Kidney (tissue), 14 donors: ENCODE results near the gene ATP2C2. TPM values are rescaled to one million over a fixed set of nuclear protein-coding genes. Genes with fewer than 3 reads are reported as not detected.

Experiments used
- DNase-seq, 5 donors: peaks; one replicate each; pipeline ENCODE4 v3.0.0-alpha.2; 2013 to 2020
- FAIRE-seq: peaks from 2 replicates; lab custom pipeline; 2012; peaks lifted over from hg19 to GRCh38; lab: Jason Lieb, UNC
- H3K27ac ChIP-seq, 2 donors: one replicate each; pipeline ENCODE4 v1.7.0; 2013; ENCODE audit warnings: low read depth in 2 of 2, low read length in 2 of 2, inconsistent platforms in 1 of 2
- H3K27me3 ChIP-seq: one replicate; pipeline ENCODE4 v1.7.1; 2013; ENCODE audit warnings: low read length, inconsistent platforms; ENCODE audit not compliant: control insufficient read depth, insufficient read depth
- H3K36me3 ChIP-seq, 3 donors: one replicate each; pipeline versions ENCODE4 v1.7.0 to v1.7.1; 2013; ENCODE audit warnings: low read length in 3 of 3, control low read depth in 1 of 3, inconsistent platforms in 1 of 3; ENCODE audit not compliant: insufficient read depth in 3 of 3, control insufficient read depth in 2 of 3
- H3K4me1 ChIP-seq, 3 donors: one replicate each; pipeline versions ENCODE4 v1.7.0 to v1.7.1; 2013; ENCODE audit warnings: low read length in 3 of 3, inconsistent platforms in 1 of 3, low read depth in 1 of 3; ENCODE audit not compliant: control insufficient read depth in 2 of 3, insufficient read depth in 2 of 3
- H3K4me3 ChIP-seq, 3 donors: one replicate each; pipeline versions ENCODE4 v1.7.0 to v1.8.1; 2013; ENCODE audit warnings: low read length in 3 of 3, control low read depth in 1 of 3, inconsistent platforms in 1 of 3
- H3K9ac ChIP-seq, 3 donors: one replicate each; pipeline versions ENCODE4 v1.7.0 to v1.7.1; 2013; ENCODE audit warnings: low read length in 3 of 3, control low read depth in 1 of 3, inconsistent platforms in 1 of 3
- H3K9me3 ChIP-seq, 3 donors: one replicate each; pipeline versions ENCODE4 v1.7.0 to v1.7.1; 2013; ENCODE audit warnings: low read length in 3 of 3, control low read depth in 1 of 3, inconsistent platforms in 1 of 3; ENCODE audit not compliant: control insufficient read depth in 2 of 3, insufficient read depth in 1 of 3
- intact Hi-C: fragments of 100-400 bp; cut with DNase I; formaldehyde crosslinking; loops from one replicate; pipeline ENCODE4 v1.11.1; 2022
- polyA plus RNA-seq: library from polyadenylated mRNA; stranded (reverse); fragments of 350-450 nt; fragmentation: Illumina TruSeq; extraction: RNeasy Lipid Tissue Mini Kit (QIAGEN cat#74804); gene quantifications from one replicate; pipeline ENCODE4 v1.2.3, GENCODE V29; 2014; ENCODE audit warnings: low read depth, low replicate concordance; ENCODE audit not compliant: insufficient read depth
- total RNA-seq: library from RNA; stranded (reverse); fragmentation: NEBNext Ultra II Directional; extraction: Animal tissue kit (Norgen Biotek cat#: 25700); gene quantifications from one replicate; pipeline ENCODE4 v1.2.1, GENCODE V29; 2021
- TF ChIP-seq, protein P1 (sequence below): IDR thresholded peaks from 3 replicates; pipeline ENCODE4 v1.5.1; 2012; ENCODE audit warnings: mild to moderate bottlenecking, moderate library complexity, borderline replicate concordance; ENCODE audit not compliant: insufficient read depth; ENCODE audit errors: extremely low read depth
- donor health status: control.
- donor health status: control.
- donor health status: control.
- donor health status: control.
- donor health status: control.
- donor health status: DM: yes; HTN: yes; CAD: no.
- donor health status: Normal renal cell carcinoma (clear cell type).

The ATP2C2 gene
- total and polyA plus RNA-seq, 2 donors from 2014 or later = 2.2 to 2.6 TPM

DNA sequence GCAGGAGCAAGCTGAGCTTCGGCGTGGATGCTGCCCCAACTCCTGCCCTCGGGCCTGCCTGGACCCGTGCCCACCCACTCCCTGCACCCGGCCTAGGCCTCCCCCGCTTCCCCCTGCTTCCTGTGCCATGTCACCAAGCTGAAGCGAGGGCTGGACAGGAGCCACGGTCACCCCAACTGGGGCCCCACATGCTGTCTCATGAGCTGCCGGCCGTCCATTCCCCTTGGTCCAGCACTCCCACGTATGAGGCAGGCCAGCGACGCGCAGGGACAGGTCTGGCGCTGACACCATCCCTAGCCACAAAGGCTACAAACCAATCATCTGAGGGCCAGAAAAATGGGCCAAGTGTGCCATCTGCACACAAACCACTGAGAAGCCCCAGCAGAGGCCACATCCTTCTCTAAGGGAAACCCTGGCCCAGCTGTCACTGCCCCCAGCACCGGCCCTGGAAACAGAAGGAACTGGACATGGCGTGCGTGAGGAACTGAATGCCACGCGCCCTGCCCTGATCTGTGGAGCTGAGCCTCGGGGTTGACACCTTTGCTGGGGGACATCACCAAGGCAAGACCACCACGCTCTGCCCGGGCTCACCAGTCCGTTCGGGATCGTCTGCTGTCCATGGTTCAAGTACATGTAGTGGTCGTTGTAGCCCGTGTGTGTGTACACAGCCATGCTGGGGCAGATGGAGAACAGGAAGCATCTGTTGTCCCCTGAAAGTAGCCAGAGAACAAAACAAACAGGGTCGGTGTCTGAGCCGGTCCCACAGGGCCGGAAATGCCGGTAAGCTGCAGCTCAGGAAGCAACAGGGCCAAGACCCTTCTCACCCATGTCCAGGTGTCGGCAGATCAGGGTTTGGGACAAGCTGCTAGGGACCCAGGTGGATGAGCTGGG, 113.9 kb downstream of the ATP2C2 start:
- TF ChIP-seq, protein P1, sequence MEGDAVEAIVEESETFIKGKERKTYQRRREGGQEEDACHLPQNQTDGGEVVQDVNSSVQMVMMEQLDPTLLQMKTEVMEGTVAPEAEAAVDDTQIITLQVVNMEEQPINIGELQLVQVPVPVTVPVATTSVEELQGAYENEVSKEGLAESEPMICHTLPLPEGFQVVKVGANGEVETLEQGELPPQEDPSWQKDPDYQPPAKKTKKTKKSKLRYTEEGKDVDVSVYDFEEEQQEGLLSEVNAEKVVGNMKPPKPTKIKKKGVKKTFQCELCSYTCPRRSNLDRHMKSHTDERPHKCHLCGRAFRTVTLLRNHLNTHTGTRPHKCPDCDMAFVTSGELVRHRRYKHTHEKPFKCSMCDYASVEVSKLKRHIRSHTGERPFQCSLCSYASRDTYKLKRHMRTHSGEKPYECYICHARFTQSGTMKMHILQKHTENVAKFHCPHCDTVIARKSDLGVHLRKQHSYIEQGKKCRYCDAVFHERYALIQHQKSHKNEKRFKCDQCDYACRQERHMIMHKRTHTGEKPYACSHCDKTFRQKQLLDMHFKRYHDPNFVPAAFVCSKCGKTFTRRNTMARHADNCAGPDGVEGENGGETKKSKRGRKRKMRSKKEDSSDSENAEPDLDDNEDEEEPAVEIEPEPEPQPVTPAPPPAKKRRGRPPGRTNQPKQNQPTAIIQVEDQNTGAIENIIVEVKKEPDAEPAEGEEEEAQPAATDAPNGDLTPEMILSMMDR = no peak
- peak in 3 of 5 donors; percentile 26 to 59 (median 41) for DNase-seq
- H3K27me3 ChIP-seq = no peaks in the 10 kb centered on the region
- peaks cover 0 to 4% (median 0%) of the 10 kb centered on the region in 3 donors for H3K4me1 ChIP-seq
- no peak for FAIRE-seq
- no peak overlapping the region for H3K27ac ChIP-seq
- intact Hi-C loops = loop anchor here (10.0 kb wide), 1 partner anchor 207 kb away; no protein-coding TSS in a partner anchor
- H3K9me3 ChIP-seq = no peaks in the 10 kb centered on the region
- no peak overlapping the region for H3K9ac ChIP-seq
- no peak overlapping the region for H3K4me3 ChIP-seq
- peaks cover 0 to 3% (median 2%) of the 10 kb centered on the region in 3 donors for H3K36me3 ChIP-seq

GRCh38 chr16:84482951-84483881, 114.9 kb downstream of the ATP2C2 start:
- H3K4me1 ChIP-seq = peaks cover 0 to 4% (median 0%) of the 10 kb centered on the region in 3 donors
- DNase-seq (peak in 1 of 5 donors; percentile 36), FAIRE-seq (no peak)
- no peaks in the 10 kb centered on the region for H3K9me3 ChIP-seq
- H3K36me3 ChIP-seq = peaks cover 0 to 3% (median 2%) of the 10 kb centered on the region in 3 donors
- H3K27me3 ChIP-seq = no peaks in the 10 kb centered on the region
- no peak overlapping the region for H3K4me3 ChIP-seq
- H3K27ac ChIP-seq = no peak overlapping the region
- no peak overlapping the region for H3K9ac ChIP-seq
- TF ChIP-seq, protein P1 = no peak
- intact Hi-C loops = loop anchor here (10.0 kb wide), 1 partner anchor 208 kb away; no protein-coding TSS in a partner anchor

DNA sequence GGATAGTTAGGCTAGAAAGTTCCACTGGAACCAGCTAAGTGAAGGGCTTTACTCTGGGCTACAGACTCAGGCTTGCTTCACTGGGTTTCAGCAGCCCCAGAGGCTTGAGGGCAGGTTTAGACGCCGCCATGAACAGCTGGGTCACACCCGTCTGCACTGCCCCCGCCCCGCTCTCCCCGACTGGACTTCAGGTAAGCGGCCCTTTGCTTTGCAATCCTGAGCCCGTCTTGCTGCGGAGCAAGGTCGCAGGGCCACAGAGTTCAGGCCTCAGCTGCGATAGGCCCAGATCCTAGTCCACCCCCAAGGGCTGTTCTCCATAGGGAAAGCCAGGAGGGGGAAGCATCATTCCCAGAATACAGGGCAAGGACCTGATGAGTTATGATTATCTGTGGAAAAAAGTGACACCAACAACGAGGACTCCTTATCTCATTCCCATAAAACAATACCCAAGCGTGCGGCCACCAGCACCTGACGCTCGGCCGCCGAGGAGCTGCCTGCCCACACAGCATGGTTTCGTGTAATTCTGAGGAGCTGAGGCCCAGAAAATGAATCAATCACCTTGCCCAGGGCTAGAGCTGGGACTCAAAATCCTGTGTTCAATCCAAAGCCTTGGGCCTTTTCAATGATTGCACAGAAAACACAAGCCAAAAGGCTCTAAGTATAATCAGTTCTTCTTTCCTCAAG, 115.7 kb downstream of the ATP2C2 start:
- no peak for FAIRE-seq
- H3K27me3 ChIP-seq = no peaks in the 10 kb centered on the region
- no peaks in the 10 kb centered on the region for H3K9me3 ChIP-seq
- H3K4me3 ChIP-seq = no peak overlapping the region
- peaks cover 0 to 4% (median 0%) of the 10 kb centered on the region in 3 donors for H3K4me1 ChIP-seq
- no peak overlapping the region for H3K27ac ChIP-seq
- TF ChIP-seq, protein P1 = no peak
- peaks cover 0 to 3% (median 2%) of the 10 kb centered on the region in 3 donors for H3K36me3 ChIP-seq
- DNase-seq = no peak
- intact Hi-C loops = loop anchor here (10.0 kb wide), 1 partner anchor 209 kb away; no protein-coding TSS in a partner anchor
- H3K9ac ChIP-seq = no peak overlapping the region
